Stimulated activated CD4-positive, alpha-beta T cell treated with anti-CD3 and anti-CD28 coated beads, Interleukin-1b, Interleukin-23, amount 100 ng/mL, for 4 hours (primary cell): ENCODE results near the gene PYROXD2.

Experiments used
- DNase-seq, 2 donors: peaks; one replicate each; pipeline ENCODE4 v3.0.0-alpha.2; 2020; ENCODE audit warnings: low read depth in 2 of 2

Gene PYROXD2

GRCh38 chr10:98416606-98417388 is 1.8 kb upstream of the PYROXD2 start:
- DNase-seq: no peak

DNA sequence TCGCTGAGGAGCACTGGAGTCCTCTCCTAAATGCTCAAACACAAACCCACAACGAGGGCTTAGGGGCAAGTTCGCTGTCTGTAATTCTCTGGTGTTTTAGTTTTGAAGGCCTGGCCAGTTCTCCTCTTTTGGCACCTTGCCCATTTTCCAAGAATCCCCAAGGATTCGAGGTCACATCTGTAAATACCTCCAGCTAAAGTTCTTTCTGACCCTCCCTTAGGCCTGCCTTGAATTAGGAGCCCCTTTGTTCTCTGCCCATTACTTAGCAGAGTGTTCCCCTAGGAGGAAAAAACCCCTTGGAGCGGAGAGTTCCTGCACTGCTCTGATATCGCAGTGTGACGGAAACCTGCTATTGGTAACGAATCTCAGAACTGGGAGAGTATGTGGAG is 743 bp upstream of the PYROXD2 start:
- no peak for DNase-seq

DNA sequence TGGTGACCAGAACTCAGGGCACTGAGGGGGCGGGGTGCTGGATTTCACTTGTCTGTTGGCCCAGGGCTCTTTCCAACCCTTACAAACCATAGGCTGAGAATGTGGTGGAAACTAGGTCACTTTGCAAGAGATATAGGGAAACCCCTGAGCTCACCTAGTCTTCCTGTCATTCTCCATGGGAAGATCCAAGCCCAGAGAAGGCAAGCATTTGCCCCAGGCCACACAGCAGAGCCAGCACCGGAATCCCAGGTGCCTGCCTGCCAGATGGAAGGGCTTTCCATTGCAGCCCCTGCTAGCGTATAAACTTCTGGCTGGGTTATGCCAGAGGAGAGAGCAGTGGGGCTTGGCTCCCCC is 427 bp downstream of the PYROXD2 start:
- DNase-seq: no peak

DNA sequence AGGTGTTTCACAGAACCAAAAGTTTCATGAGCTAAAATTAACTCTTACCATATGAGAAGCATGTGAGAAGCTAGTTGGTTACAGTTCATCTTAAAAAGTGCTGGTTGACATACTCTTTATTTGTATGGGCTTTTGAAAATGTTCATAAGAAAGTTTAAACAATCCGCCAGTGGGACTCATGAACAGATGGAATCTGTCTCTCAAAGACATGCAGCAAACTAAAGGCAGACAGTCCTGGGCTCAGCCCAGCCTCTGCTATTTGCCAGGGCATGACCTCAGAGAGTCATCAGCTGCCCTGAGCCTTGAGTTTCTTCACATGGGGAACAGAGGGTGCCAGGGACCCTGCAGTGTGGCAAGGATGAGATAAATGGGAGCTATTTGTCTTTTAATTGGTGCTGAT is 3.2 kb downstream of the PYROXD2 start:
- DNase-seq: no peak

DNA sequence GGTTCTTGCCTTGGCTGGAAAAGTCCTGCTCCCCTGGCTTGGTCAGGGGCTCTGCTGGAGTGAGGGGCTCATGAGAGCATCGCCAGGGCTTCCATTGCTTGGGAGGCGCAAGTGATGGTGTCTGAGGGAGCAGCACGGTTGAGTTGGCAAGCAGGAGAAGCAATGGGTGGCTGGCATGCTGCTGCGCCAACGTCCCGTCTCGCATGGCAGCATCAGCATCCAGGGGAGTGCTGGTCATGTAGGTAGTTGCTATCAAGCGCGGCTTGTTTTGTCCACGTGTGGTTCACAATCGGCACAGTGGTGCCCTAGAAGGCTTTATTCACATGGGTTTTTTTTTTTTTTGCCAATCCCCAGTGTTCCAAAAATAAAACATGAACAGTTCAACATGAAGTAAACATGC is 3.8 kb downstream of the PYROXD2 start:
- no peak for DNase-seq

- no peak for DNase-seq
These were observed 4.2 kb downstream of the PYROXD2 start for GRCh38 chr10:98410759-98411158.

- DNase-seq: no peak
These were observed 4.7 kb downstream of the PYROXD2 start for GRCh38 chr10:98410135-98410743.

GRCh38 chr10:98408799-98409198 is 6.2 kb downstream of the PYROXD2 start:
- no peak for DNase-seq

- DNase-seq: no peak
These were observed 7.2 kb downstream of the PYROXD2 start for GRCh38 chr10:98407744-98408241.

DNA sequence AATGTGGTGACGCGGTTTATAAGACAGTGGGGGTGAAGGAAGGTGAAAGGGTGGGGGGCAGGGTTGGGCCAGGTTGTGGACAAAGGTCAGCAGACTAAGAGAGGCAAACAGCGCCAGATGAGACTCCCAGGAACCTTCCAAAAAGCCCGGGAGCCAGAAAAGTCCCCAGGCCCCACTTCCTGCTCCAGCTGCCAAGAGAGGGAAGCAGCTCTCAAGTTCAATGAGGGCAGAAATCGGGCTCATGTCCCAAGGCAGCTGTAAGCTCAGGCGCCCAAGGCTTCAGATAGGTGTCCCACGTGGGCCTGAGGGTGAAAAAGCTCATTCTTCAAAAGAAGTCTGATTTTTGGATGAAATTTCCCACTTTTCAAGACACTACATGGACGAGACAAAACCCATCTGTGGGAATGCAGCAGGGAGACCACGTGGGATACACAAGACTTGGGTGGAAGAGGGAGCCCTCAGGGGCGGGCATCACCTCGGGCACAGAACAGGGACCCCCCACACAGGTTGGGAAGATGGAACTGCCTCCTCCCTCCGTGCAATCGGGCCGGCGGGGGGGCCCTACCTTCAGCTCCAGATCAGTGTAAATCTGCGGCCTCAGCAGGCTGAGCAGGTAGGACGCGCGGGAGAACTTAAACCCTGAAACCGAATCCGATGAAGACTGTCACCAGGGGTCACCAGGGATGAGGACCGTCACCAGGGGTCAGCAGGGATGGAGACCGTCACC is 7.8 kb downstream of the PYROXD2 start:
- no peak for DNase-seq

- no peak for DNase-seq
These were observed 9.6 kb downstream of the PYROXD2 start for GRCh38 chr10:98405422-98405821.

DNA sequence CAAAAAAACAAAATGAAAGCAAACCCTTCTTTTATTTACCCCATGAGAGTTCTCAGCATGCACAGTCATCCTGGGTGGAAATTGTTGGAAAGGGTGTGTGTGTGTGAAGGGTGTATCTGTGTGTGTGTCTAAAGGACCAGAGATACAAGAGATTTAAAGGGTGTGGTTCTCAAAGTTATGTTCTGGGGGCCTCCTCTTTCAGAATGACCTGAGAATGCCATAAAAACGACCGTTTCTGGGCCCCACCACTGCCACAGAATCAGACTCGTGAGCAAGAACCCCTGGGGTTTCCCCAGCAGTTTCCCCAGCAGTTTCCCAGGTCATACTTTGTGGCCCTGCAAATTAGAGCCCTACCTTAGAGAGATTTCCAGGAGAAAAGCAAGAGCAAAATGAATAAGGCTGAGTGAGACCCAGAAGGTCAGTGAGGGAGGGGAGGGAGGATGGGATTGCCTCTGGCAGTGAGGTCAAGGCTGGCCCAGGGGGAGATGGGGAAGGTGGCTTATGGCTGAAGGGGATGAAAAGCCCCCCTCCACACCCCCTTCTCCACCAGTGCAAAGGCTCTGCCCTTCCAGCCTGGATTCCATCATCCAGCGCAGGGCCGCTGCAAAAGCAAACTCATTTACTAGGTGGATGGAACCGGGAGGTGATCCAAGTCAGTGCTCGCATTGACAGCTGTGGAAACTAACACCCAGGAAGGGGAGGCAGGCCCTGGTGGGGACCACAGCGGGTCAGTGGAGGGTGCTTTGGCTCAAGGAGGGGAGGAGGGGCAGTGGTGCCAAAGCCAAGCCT is 10.2 kb downstream of the PYROXD2 start:
- DNase-seq: no peak

- no peak for DNase-seq
These were observed 11.0 kb downstream of the PYROXD2 start for GRCh38 chr10:98403812-98404504.

DNA sequence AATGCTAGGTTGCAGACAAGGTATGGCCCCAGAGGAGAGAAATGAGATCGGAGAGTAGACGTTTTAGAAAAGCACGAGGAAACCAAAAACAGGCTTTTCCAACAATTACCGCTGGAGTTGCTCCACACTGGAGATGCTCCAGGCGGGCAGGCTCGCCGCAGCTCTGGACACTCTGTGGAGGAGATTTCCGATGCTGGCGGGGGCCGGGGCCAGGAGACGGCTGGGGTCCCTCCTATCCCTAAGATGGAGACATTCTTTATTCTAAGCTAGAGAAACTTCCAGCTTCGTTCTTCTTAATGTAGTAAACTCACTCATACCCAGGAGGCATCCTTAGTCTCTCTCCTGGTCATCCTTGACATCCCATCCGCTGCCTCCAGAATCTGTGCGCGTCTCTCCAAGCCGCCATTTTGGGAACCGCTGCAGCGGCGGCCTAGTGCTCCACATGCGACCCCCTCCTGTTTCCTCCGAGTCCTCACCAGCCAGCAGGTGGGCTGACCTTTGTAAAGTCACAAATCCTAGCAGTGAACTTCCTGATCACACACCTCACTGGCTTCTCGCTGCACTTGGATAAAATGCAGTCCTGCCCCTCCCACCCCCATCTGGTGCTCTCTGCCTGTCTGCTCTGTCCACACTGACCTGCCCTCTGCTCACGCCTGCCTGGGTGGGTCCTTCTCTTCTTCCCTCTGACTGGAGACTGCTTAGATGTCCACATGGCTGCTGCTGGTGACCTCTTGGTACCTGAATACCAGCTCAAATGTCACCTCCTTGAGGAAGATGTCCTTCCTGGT is 11.9 kb downstream of the PYROXD2 start:
- no peak for DNase-seq

DNA sequence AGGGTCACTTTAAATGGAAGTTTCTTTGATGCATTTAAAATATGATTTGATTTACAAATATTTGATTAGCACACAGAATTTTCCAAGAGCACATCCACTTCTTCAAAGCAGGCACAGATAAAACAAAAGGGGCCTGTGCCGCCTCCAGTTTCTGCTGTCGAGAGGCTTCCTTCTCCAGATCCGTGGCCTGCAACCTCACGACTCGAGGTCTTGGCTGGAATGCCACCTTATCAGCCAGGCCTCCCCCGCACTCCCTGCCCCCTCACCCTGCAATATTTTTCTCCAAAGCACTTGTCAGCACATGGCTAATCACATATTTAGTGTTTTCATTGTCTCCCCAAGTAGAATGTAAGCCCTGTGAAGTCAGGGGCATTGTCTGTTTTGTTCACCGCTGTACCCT is 12.5 kb downstream of the PYROXD2 start:
- DNase-seq: no peak

DNA sequence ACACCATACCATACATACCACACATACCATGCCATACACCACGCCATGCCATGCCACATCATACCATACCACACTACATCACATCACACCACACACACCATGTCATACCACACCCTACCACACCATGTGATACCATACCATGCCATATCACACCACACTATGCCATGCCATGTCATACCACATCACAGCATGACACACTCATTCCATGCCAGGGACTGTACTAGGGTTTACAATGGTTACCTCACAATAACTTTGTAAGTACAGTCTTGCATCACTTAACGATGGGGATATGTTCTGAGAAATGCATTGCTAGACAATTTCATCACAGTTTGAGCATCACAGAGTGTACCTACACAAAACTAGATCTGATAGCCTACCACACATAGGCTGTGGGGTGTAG is 14.5 kb downstream of the PYROXD2 start:
- no peak for DNase-seq

DNA sequence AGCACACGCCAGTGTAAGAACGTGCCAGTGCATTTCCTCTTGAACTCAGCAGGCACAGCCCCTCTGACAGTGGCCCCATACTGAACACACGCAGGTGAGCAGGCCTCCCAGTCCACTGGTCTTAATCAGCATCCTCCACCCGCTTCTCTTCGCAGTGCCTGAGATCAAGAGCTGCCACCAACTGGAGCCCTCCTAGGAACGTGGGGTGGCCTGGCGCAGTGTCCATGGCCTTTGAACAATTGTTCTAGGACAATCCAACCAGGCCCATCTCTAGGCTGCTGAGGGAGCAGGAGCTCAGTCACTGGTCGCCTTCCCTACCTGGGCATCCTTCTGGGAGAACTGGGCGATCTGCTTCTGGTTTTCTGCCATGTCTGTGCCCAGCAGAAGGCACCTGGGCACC is 15.2 kb downstream of the PYROXD2 start:
- DNase-seq: no peak

GRCh38 chr10:98397089-98397600 is 17.8 kb downstream of the PYROXD2 start:
- no peak for DNase-seq

- no peak for DNase-seq
These were observed 18.6 kb downstream of the PYROXD2 start for GRCh38 chr10:98396096-98397063.
